SK-N-SH (cell line): Measurements from ENCODE around the gene EAF1.

Experiments
- CTCF ChIP-seq: fragments of 200-600 bp; sonication (generic); IDR thresholded peaks from 2 replicates; pipeline ENCODE4 v1.6.1; 2017; ENCODE audit warnings: antibody characterized with exemption, mild to moderate bottlenecking, moderate library complexity
- EP300 ChIP-seq, 2 experiments: IDR thresholded peaks; 2 replicates each; pipeline versions ENCODE4 v1.4.0 to v1.6.1; 2012; ENCODE audit warnings: borderline replicate concordance in 1 of 2, low read depth in 1 of 2, low read length in 1 of 2
- FOXJ3 ChIP-seq: sonication (generic); formaldehyde crosslinking; IDR thresholded peaks from 2 replicates; pipeline ENCODE4 v1.5.1; 2020; ENCODE audit warnings: mild to moderate bottlenecking, missing genetic modification reagents
- MAX ChIP-seq: IDR thresholded peaks from 2 replicates; pipeline ENCODE4 v1.4.0; 2012; ENCODE audit warnings: low read depth
- MXI1 ChIP-seq: IDR thresholded peaks from 2 replicates; pipeline ENCODE4 v1.6.1; 2012; ENCODE audit warnings: mild to moderate bottlenecking, low read depth, low read length, improper control_type of control experiment
- POLR2AphosphoS5 ChIP-seq: IDR thresholded peaks from 2 replicates; pipeline ENCODE4 v1.6.1; 2012; ENCODE audit warnings: low read depth, low read length
- RAD21 ChIP-seq: IDR thresholded peaks from 2 replicates; pipeline ENCODE4 v1.6.1; 2012; ENCODE audit warnings: mild to moderate bottlenecking, low read length
- RCOR1 ChIP-seq: fragments of 150-350 bp; IDR thresholded peaks from 2 replicates; pipeline ENCODE4 v1.6.1; 2017; ENCODE audit warnings: antibody characterized with exemption, low read length
- RFX5 ChIP-seq: IDR thresholded peaks from 2 replicates; pipeline ENCODE4 v1.6.1; 2012; ENCODE audit warnings: mild to moderate bottlenecking, improper control_type of control experiment, low read length
- TAF1 ChIP-seq: IDR thresholded peaks from 2 replicates; pipeline ENCODE4 v1.6.1; 2012; ENCODE audit warnings: low read depth, mild to moderate bottlenecking, low read length, moderate library complexity, borderline replicate concordance

GRCh38 chr3:15450438-15451215 is 23.2 kb downstream of the EAF1 start:
- TF ChIP-seq CTCF (no peak), RFX5 (no peak), RAD21 (no peak), FOXJ3 (CRISPR knock-in tag) (no peak), MAX (no peak), EP300 (IDR thresholded peaks at IDR 0.05; ENCODE audit: borderline replicate concordance in 1 of 2, low read depth in 1 of 2, low read length in 1 of 2) (no peak), TAF1 (no peak), MXI1 (no peak), RCOR1 (no peak), POLR2AphosphoS5 (no peak)
